ENCODE results near the gene ACOT7.

ACOT7 gene

DNA sequence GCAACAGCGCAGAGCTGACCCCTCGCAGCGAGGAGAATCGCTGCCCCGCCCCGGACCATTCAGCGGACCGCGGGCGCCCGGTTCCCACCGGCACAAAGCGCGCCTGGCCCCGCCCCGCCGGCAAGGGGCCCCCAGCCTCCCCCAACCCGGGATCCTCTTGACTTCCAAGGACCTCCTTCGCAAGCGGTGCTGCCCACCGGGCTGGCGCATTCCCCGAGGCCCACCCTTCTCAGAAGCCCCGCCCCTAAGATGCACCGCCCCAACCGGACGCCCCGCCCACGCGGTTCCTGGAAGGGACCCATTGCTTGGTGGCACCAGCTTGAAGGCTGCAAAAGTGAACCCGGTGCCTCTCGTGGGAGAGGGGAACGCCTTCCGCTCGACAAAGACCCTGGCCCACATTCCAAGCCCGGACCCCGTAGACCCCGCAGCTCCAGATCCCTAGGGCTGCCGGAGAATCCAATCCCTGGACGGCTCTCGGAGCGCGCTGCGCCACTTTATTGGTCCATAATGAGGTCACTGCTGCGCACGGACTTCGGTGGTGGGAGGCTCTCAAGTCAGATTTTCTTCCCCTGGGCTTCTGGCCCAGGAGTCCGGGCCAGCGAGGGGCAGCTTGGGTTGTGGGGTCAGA is 147.6 kb downstream of the ACOT7 start:
- DNase-seq, result no peak

DNA sequence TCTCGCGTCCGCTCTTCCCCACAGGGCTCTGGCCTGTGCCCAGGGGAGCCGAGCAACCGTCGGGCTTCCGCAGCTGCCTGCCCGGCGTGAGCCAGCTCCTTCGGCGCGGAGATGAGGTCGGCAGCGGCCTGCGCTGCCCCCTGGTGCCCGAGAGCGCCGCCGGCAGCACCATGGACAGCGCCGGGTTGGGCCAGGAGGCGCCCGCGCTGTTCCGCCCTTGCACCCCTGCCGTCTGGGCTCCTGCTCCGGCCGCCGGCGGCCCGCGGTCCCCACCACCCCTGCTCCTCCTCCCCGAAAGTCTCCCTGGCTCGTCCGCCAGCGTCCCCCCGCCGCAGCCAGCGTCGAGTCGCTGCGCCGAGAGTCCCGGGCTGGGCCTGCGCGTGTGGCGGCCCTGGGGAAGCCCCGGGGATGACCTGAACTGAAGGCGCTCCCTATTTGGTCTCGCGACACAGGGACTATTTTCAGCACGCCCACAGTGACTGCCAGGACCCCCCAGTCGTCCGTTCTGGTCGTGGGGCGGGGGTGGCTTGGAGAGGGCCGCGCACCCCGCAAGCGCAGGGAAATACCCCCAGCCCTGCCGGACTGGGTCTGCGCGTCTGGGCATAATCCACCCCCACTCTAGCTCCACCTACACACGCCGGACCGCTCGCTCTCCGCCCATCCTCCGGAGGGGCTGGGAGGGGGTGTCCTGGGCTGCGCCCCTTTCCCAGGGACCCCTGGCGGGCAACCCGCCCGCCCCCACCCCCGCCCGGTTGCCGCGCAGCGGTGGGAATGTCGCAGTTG is 148.3 kb downstream of the ACOT7 start:
- DNase-seq, result peak; percentile 71

GRCh38 chr1:6244401-6245049 is 149.0 kb downstream of the ACOT7 start:
- DNase-seq, result no peak

DNA sequence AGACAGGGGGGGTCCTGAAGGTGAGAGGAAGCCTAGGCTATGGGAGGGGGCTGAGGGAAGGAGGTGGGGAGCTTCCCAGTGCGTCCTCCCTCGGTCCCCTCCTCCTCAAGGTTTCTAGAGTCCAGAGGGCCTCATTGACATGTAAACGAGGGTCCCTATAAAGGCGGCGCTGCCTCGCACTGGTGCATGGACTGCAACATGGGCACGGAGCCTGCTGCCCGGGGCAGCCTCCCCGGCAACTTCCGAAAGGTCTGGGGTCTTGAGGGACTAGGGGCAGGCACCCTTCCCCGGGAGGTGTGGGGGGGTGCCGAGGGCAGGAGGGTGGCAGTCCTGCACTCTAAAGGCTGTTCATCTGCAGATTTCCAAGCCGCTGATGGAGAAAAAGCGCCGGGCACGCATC is 149.6 kb downstream of the ACOT7 start, which contains the start of gene HES3:
Gene HES3, plus strand, starts transcription at position 187 of the 400 bp plus-strand sequence. Its CDS starts 187 bp downstream, at position 374.
- no peak for DNase-seq

GRCh38 chr1:6243053-6243834 is 150.3 kb downstream of the ACOT7 start:
- DNase-seq, result no peak

DNA sequence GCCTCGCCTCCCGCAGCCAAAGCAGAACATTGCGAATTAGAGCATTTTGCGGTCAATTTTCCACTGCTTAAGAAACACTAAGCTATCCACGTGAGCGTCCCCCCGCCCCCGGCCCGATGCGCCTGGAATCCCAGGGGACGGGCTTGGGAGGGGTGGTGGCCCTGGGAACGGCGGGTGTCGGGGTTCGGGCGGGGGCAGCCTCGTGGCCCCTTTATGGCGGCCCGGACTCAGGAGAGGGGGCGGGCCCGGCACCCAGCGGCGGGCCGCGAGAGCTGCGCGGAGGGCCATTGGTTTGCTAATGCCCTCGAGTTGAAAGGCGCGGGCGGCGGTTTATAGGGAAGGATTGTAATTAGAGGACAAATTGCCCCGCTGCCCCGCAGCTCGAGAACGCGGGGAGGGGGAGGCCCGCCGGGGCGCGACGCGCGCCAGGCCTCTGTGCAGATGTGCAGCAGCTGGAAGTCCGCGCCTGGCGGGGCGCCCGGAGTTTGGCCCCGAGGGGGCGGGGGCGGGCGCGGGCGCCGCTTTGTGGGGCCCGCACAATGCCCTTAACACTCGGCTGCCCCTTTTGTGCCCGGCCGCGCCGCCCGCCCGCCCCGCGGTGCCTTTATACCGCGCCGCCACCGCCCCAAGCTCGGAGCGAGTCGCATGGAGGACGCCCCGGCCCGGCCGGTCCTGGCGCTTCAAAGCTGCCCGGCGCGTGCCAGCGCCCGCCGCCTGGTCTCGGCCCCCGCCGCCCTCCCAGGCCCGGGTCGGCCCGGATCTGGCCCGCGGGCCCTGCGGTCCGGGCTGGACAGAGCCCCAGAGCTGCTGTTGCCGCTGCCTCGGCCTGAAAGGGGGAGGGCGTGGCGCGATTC is 151.5 kb downstream of the ACOT7 start:
- no peak for DNase-seq

DNA sequence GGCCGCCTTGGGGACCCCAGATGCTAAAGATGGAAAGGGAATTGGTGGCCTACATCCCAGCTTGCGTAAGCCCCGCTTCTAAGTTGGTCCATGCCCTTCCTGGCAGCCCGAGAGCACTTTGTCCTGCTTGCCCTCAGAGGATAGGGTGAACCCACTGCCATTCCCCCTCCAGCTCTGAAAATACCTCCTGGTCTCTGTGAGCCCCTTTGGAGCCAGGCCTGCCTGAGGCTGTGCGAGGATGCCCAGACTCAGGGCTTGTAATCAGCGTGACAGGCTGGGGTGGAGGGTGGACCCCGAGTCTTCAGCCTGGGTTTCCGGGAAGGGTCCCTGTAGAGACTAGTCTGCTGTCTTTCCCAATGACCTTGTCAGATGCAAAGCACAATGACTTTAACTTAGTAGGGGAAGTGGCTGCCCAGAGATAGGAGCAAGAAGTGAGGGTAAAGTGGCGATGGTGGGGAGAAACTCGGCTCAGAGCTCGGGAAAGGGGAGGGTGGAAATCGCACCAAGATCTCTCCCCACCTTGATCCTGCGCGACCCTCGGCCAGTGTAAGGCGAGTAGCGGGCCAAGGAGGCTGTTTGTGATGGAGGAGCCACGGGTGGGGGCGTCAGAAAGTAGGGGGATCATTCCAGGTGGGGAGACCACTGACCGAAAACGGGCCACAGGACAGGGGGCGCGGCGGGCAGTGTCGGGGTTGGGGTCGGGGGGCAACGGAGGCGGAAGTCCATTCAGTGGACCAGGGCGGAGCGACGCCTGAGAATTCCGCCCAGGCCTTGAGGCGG is 152.3 kb downstream of the ACOT7 start:
- no peak for DNase-seq

GRCh38 chr1:6239950-6240768 is 153.4 kb downstream of the ACOT7 start:
- no peak for DNase-seq

GRCh38 chr1:6239213-6239752 is 154.3 kb downstream of the ACOT7 start:
- no peak for DNase-seq

DNA sequence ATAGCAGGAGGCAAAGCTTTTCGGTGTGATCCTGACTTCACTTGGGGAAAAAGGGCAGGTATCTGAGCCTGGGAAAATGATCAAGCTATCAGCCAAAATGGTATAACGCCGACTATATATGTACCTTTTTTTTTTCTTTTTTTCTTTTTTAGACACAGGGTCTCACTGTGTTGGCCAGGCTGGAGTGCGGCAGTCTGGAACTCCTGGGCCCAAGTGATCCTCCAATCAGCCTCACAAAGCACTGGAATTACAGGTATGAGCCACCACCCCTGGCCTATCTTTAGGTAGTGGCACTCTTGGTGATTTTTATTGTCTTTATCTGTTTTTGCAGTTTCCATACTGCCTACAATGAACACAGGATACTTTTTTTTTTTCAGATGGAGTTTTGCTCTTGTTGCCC is 156.5 kb downstream of the ACOT7 start:
- DNase-seq, result no peak

DNA sequence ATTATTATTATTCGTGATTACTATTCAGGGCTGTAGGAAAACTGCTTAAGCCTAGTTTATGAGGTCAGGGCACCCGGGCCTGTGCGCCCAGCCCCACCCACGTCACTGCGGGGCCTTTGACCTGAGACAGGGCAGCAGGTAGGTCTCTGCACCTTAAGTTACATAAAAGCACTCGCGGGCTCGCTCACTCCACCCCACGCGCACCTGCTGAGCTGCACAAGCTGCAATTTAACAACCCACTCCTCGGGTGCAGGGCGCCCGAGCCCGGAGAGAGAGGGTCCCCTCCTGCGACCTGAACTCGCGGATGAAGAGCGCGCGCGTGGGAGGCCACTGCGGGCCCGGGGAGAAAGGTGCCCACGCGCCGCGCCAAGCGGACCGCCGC is 158.3 kb downstream of the ACOT7 start:
- no peak for DNase-seq

- DNase-seq, result no peak
Observed at GRCh38 chr1:6234502-6235295, 158.9 kb downstream of the ACOT7 start.

GRCh38 chr1:6233376-6233775 is 160.2 kb downstream of the ACOT7 start:
- no peak for DNase-seq

DNA sequence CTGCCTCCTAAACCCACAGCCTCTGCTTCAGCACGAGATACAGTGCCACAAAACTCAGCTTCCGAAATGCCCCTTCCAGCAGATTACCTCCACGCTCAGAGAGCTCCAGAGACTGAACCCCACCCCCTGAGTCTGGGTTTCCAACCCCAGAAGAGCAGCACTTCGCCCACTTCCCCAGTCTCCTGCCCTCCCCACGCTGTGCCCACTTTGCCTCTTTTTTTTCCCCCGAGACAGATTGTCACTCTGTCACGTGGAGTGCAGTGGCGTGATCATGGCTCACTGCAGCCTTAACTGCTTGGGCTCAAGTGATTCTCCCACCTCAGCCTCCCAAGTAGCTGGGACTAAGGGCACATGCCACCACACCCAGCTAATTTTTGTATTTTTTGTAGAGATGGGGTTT is 167.9 kb downstream of the ACOT7 start:
- no peak for DNase-seq

GRCh38 chr1:6224718-6225117 is 168.8 kb downstream of the ACOT7 start:
- no peak for DNase-seq

DNA sequence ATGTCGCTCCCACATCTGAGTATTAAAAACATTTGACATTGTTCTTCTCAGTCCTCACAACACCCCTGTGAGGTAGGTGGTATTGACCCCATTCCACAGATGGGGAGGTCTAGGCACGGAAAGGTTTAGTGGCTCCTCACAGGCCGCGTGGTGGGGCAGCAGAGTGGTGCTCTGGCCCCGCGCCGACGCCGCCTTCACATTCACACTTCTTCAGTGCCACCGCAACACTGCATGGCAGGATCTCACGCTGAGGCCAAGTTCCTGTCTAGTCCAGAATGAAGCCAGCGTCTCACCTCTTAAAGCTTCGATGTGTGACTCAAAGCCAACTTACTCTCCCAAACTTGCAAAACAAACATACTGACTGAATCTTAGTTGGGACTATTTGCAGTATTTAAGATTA is 169.9 kb downstream of the ACOT7 start:
- DNase-seq, result no peak

DNA sequence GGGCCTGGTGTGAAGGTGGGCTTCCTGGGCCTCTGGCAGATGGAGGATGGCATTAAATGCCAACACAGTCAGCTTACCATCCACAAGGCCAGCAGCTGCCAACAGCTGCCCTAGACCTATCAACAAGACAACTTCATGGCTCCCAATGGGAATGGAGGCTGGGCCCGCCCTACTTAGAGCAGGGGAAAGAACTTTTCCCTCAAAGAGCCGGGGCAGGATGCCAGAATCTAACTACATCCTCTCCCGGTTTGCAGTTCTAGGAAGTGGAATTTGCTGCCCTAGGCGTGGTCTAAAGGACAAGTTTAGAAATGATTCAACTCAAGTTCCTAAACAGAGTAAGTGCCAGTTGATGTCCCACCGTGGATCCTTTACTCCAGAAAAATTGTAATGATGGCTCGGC is 170.9 kb downstream of the ACOT7 start:
- DNase-seq, result no peak

GRCh38 chr1:6221210-6221784 is 172.3 kb downstream of the ACOT7 start:
- DNase-seq, result no peak

DNA sequence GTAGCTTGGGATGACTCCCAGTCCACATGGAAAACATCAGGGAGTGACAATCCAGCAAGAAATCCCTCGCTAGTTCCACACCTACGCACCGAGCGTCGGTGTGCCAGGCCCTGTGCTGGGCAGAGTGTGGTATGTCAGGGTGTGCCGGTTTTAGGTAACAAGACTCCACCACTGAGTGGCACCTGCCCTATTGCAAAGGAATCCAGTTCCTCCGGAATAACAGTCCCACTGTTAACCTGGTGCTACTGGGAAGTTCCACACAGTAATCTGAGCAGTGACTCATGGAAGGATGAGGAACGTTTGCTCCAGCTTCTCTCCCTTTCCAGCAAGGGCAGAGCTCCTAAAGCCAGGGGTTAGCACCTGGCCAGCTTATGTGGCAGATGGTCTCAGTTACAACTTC is 173.3 kb downstream of the ACOT7 start:
- DNase-seq, result no peak
